SK-N-SH (cell line): ENCODE results near the gene ELAVL4. TPM values are rescaled to one million over a fixed set of nuclear protein-coding genes. Genes with fewer than 3 reads are reported as not detected.

Source experiments
- CTCF ChIA-PET: fragments of 300-600, 350-600 bp; formaldehyde crosslinking; extraction: SDS; loops from one replicate; lab custom pipeline; 2021; lab: Yijun Ruan, JAX
- POLR2A ChIA-PET: fragments of 350-600 bp; sonication (Branson Sonifier 250); formaldehyde crosslinking; extraction: SDS; loops from one replicate; lab custom pipeline; 2020; ENCODE audit warnings: antibody characterized with exemption, inconsistent platforms; lab: Yijun Ruan, JAX
- DNase-seq: peaks from one replicate; pipeline ENCODE4 v3.0.0; 2012
- H2AFZ ChIP-seq: fragments of 200-600 bp; sonication (generic); 2 replicates; pipeline ENCODE4 v1.8.1; 2016; ENCODE audit warnings: antibody characterized with exemption, mild to moderate bottlenecking, low read depth
- H3F3A ChIP-seq: fragments of 200-600 bp; sonication (generic); replicated peaks from 2 replicates; pipeline ENCODE3; 2016; ENCODE audit warnings: antibody characterized with exemption, mild to moderate bottlenecking; ENCODE audit not compliant: insufficient read depth
- H3K27ac ChIP-seq, 2 experiments: fragments of 200-500 bp in 1 of 2; fragments of 200-600 bp in 1 of 2; sonication (Bioruptor generic) in 1 of 2; sonication (generic), shearing (Covaris generic) in 1 of 2; 2 replicates each; pipeline versions ENCODE4 v1.5.1 to v1.6.1; 2014 to 2016; ENCODE audit warnings: low read depth in 2 of 2, inconsistent platforms in 1 of 2, low read length in 1 of 2, mild to moderate bottlenecking in 1 of 2, mixed read lengths in 1 of 2
- H3K27me3 ChIP-seq: fragments of 200-600 bp; sonication (generic), shearing (Covaris generic); 2 replicates; pipeline ENCODE4 v1.6.1; 2016; ENCODE audit warnings: mixed run types; ENCODE audit not compliant: insufficient read depth
- H3K36me3 ChIP-seq, 2 experiments: fragments of 200-500 bp in 1 of 2; fragments of 200-600 bp in 1 of 2; sonication (Bioruptor generic) in 1 of 2; sonication (generic) in 1 of 2; replicated peaks in 1 of 2; 2 replicates each; pipeline versions ENCODE3 to v1.5.1; 2014 to 2016; ENCODE audit warnings: low read length in 1 of 2, mild to moderate bottlenecking in 1 of 2; ENCODE audit not compliant: insufficient read depth in 2 of 2, control insufficient read depth in 1 of 2
- H3K4me1 ChIP-seq, 2 experiments: fragments of 200-500 bp in 1 of 2; fragments of 200-600 bp in 1 of 2; sonication (Bioruptor generic) in 1 of 2; sonication (generic), shearing (Covaris generic) in 1 of 2; 2 replicates each; pipeline versions ENCODE4 v1.5.1 to v1.6.1; 2014 to 2016; ENCODE audit warnings: low read depth in 1 of 2, low read length in 1 of 2, mixed run types in 1 of 2; ENCODE audit not compliant: insufficient read depth in 2 of 2, control insufficient read depth in 1 of 2
- H3K4me2 ChIP-seq: fragments of 200-600 bp; sonication (generic), shearing (Covaris generic); 2 replicates; pipeline ENCODE4 v1.6.1; 2017; ENCODE audit warnings: mixed run types
- H3K4me3 ChIP-seq, 2 experiments: fragments of 200-500 bp in 1 of 2; fragments of 200-600 bp in 1 of 2; sonication (Bioruptor generic) in 1 of 2; sonication (generic), shearing (Covaris generic) in 1 of 2; 2 replicates each; pipeline versions ENCODE4 v1.5.1 to v1.8.1; 2014 to 2016; ENCODE audit warnings: low read depth in 2 of 2, inconsistent platforms in 1 of 2, low read length in 1 of 2, mild to moderate bottlenecking in 1 of 2, mixed read lengths in 1 of 2, moderate library complexity in 1 of 2
- H3K79me2 ChIP-seq: fragments of 200-600 bp; sonication (generic); 2 replicates; pipeline ENCODE4 v1.8.1; 2017; ENCODE audit warnings: mild to moderate bottlenecking; ENCODE audit not compliant: insufficient read depth
- H3K9ac ChIP-seq: fragments of 200-600 bp; sonication (generic); 2 replicates; pipeline ENCODE4 v1.6.1; 2017; ENCODE audit warnings: mixed run types
- H3K9me2 ChIP-seq: fragments of 200-600 bp; sonication (generic); 2 replicates; pipeline ENCODE4 v1.6.1; 2017; ENCODE audit warnings: mixed run types
- H3K9me3 ChIP-seq: fragments of 200-600 bp; sonication (generic); 2 replicates; pipeline ENCODE4 v1.6.1; 2017; ENCODE audit warnings: mixed run types, mild to moderate bottlenecking, moderate library complexity
- H4K20me1 ChIP-seq: fragments of 200-600 bp; sonication (generic); 2 replicates; pipeline ENCODE4 v1.6.1; 2017; ENCODE audit warnings: mild to moderate bottlenecking, mixed run types; ENCODE audit not compliant: insufficient read depth
- CHD2 ChIP-seq: fragments of 150-350 bp; IDR thresholded peaks from 2 replicates; pipeline ENCODE4 v1.6.1; 2018; ENCODE audit warnings: low read length; ENCODE audit not compliant: partially characterized antibody
- EZH2phosphoT487 ChIP-seq: fragments of 200-600 bp; sonication (generic); IDR thresholded peaks from 2 replicates; pipeline ENCODE4 v1.6.1; 2017; ENCODE audit warnings: low read depth, mixed run types, mild to moderate bottlenecking, antibody characterized with exemption, moderate library complexity, borderline replicate concordance
- FOXM1 ChIP-seq: IDR thresholded peaks from 2 replicates; pipeline ENCODE4 v1.4.0; 2012; ENCODE audit warnings: low read depth, mild to moderate bottlenecking
- JUND ChIP-seq: IDR thresholded peaks from 2 replicates; pipeline ENCODE4 v1.4.0; 2012
- MXI1 ChIP-seq: IDR thresholded peaks from 2 replicates; pipeline ENCODE4 v1.6.1; 2012; ENCODE audit warnings: mild to moderate bottlenecking, low read depth, low read length, improper control_type of control experiment
- NFIC ChIP-seq: IDR thresholded peaks from 2 replicates; pipeline ENCODE4 v1.4.0; 2012; ENCODE audit warnings: borderline replicate concordance
- TAF1 ChIP-seq: IDR thresholded peaks from 2 replicates; pipeline ENCODE4 v1.6.1; 2012; ENCODE audit warnings: low read depth, mild to moderate bottlenecking, low read length, moderate library complexity, borderline replicate concordance
- TCF12 ChIP-seq: IDR thresholded peaks from 2 replicates; pipeline ENCODE4 v1.4.0; 2012
- TEAD4 ChIP-seq: IDR thresholded peaks from 2 replicates; pipeline ENCODE4 v1.4.0; 2012; ENCODE audit warnings: mild to moderate bottlenecking, borderline replicate concordance; ENCODE audit not compliant: insufficient read depth
- YY1 ChIP-seq: IDR thresholded peaks from 2 replicates; pipeline ENCODE4 v1.4.0; 2012; ENCODE audit warnings: low read depth, mild to moderate bottlenecking
- WGBS: methylation state at CpG from one replicate; pipeline ENCODE4 v1.1.6; 2017; ENCODE audit warnings: low lambda C conversion rate; 5-methylcytosine and 5-hydroxymethylcytosine counted together
- polyA plus RNA-seq, 3 experiments: library from polyadenylated mRNA; depleted of rRNA; stranded (reverse); fragments of >200 nt; gene quantifications; 2 replicates each; pipeline ENCODE4 v1.2.3, GENCODE V29; 2012
- TF ChIP-seq, protein P1 (sequence below): IDR thresholded peaks from 2 replicates; pipeline ENCODE4 v1.4.0; 2012; ENCODE audit warnings: low read depth
- TF ChIP-seq, protein P2 (sequence below): fragments of 200-600 bp; sonication (generic); IDR thresholded peaks from 2 replicates; pipeline ENCODE4 v1.6.1; 2017; ENCODE audit warnings: antibody characterized with exemption, mild to moderate bottlenecking, moderate library complexity
- TF ChIP-seq, protein P3 (sequence below): IDR thresholded peaks from 2 replicates; pipeline ENCODE4 v1.6.1; 2012; ENCODE audit warnings: mild to moderate bottlenecking, low read depth, low read length, moderate library complexity

ELAVL4 gene
- polyA plus RNA-seq, 1 of the 3 experiments (the other 2 are of a cell fraction): 2.7 TPM

DNA sequence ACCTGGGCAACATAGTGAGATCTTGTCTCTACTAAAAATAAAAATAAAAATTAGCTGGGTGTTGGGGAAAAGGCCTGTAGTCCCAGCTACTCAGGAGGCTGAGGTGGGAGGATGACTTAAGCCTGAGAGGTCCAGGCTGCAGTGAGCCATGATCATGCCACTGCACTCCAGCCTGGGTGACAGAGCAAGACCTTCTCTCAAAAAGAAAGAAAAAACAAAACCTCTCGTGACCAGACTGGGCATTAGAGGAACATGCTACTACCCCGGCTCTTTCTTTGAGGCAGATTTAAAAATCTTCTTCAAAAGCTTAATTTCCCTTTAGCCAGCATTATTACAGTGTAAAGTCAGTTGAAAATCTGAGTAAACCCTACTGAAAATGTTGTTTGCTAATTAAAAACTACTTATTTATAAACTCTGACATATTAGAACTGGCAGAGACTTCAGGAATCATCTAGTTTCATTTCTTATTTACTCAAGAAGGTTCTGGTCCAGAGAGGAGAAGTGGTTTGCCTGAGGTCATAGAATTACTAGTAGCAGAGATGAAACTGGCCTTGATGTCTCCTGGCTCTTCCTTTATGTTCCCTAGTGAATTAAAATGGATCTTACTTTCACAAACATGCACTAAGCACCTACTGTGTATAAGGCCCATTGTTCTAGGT lies 11.6 kb upstream of the ELAVL4 start:
- Histone ChIP-seq H3K4me2 (no peak overlapping the region), H3K36me3 (no peaks in the 10 kb centered on the region), H2AFZ (no peak overlapping the region), H3K9me2 (no peaks in the 10 kb centered on the region), H3K9me3 (no peaks in the 10 kb centered on the region), H3F3A (no peaks in the 10 kb centered on the region), H4K20me1 (no peaks in the 10 kb centered on the region), H3K27me3 (no peaks in the 10 kb centered on the region), H3K9ac (no peak overlapping the region), H3K4me3 (no peak overlapping the region), H3K79me2 (no peaks in the 10 kb centered on the region), H3K27ac (no peak overlapping the region), H3K4me1 (no peaks in the 10 kb centered on the region)
- TF ChIP-seq NFIC: no peak
- TF ChIP-seq, protein P1, sequence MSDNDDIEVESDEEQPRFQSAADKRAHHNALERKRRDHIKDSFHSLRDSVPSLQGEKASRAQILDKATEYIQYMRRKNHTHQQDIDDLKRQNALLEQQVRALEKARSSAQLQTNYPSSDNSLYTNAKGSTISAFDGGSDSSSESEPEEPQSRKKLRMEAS: no peak
- TF ChIP-seq MXI1: no peak
- no peak for TF ChIP-seq JUND
- no peak for TF ChIP-seq CHD2
- TF ChIP-seq, protein P2, sequence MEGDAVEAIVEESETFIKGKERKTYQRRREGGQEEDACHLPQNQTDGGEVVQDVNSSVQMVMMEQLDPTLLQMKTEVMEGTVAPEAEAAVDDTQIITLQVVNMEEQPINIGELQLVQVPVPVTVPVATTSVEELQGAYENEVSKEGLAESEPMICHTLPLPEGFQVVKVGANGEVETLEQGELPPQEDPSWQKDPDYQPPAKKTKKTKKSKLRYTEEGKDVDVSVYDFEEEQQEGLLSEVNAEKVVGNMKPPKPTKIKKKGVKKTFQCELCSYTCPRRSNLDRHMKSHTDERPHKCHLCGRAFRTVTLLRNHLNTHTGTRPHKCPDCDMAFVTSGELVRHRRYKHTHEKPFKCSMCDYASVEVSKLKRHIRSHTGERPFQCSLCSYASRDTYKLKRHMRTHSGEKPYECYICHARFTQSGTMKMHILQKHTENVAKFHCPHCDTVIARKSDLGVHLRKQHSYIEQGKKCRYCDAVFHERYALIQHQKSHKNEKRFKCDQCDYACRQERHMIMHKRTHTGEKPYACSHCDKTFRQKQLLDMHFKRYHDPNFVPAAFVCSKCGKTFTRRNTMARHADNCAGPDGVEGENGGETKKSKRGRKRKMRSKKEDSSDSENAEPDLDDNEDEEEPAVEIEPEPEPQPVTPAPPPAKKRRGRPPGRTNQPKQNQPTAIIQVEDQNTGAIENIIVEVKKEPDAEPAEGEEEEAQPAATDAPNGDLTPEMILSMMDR: no peak
- WGBS: 52% methylated on average over 2 of the region's 2 CpGs
- POLR2A ChIA-PET: no interaction called here
- no peak for DNase-seq
- CTCF ChIA-PET: interaction anchor here (0.9 kb wide), 1 partner anchor 17 kb away, joined by 4 read pairs; no protein-coding TSS in a partner anchor

DNA sequence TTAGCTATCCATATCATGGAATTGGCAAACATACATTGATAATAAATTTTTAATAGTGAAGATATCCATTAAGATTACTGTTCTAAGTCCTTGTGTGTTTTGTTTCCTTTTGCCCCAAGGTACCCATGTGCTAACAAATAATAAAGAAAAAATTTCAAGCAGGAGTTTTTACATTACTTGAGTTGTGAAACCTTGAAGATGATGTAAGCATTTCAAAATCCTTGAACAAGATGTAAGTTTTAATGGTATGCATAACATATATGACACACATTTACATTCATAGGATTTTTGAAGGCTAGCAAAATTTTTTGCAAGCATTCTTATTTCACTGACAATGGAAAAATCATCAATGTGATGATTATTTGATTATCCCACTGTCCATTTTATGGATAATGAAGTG lies 10.9 kb upstream of the ELAVL4 start:
- TF ChIP-seq CHD2 (no peak), FOXM1 (no peak), EZH2phosphoT487 (no peak), TEAD4 (no peak), TAF1 (no peak), YY1 (no peak), TCF12 (no peak)
- TF ChIP-seq, protein P3, sequence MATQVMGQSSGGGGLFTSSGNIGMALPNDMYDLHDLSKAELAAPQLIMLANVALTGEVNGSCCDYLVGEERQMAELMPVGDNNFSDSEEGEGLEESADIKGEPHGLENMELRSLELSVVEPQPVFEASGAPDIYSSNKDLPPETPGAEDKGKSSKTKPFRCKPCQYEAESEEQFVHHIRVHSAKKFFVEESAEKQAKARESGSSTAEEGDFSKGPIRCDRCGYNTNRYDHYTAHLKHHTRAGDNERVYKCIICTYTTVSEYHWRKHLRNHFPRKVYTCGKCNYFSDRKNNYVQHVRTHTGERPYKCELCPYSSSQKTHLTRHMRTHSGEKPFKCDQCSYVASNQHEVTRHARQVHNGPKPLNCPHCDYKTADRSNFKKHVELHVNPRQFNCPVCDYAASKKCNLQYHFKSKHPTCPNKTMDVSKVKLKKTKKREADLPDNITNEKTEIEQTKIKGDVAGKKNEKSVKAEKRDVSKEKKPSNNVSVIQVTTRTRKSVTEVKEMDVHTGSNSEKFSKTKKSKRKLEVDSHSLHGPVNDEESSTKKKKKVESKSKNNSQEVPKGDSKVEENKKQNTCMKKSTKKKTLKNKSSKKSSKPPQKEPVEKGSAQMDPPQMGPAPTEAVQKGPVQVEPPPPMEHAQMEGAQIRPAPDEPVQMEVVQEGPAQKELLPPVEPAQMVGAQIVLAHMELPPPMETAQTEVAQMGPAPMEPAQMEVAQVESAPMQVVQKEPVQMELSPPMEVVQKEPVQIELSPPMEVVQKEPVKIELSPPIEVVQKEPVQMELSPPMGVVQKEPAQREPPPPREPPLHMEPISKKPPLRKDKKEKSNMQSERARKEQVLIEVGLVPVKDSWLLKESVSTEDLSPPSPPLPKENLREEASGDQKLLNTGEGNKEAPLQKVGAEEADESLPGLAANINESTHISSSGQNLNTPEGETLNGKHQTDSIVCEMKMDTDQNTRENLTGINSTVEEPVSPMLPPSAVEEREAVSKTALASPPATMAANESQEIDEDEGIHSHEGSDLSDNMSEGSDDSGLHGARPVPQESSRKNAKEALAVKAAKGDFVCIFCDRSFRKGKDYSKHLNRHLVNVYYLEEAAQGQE: no peak
- TF ChIP-seq, all 33 proteins: peak for 0
- Histone ChIP-seq H3K36me3 (no peaks in the 10 kb centered on the region), H3K4me2 (no peak overlapping the region), H3K9me3 (no peaks in the 10 kb centered on the region), H3K27ac (no peak overlapping the region), H3K4me3 (no peak overlapping the region), H3K9me2 (no peaks in the 10 kb centered on the region), H2AFZ (no peak overlapping the region), H4K20me1 (no peaks in the 10 kb centered on the region), H3K4me1 (peaks cover 0 to 3% of the 10 kb centered on the region in 2 experiments; a peak in 1 of 4 replicates), H3K27me3 (no peaks in the 10 kb centered on the region), H3F3A (no peaks in the 10 kb centered on the region), H3K9ac (no peak overlapping the region), H3K79me2 (no peaks in the 10 kb centered on the region)
- CTCF ChIA-PET: no interaction called here
- DNase-seq: no peak
- POLR2A ChIA-PET: no interaction called here
